Breast epithelium (tissue), 4 donors: ENCODE measurements around the gene SSR2. TPM values are rescaled to one million over a fixed set of nuclear protein-coding genes. Genes with fewer than 3 reads are reported as not detected.

Experiments used
- DNase-seq, 2 donors: peaks; one replicate each; pipeline ENCODE4 v3.0.0-alpha.2; 2019; ENCODE audit warnings: low spot score in 2 of 2
- H3K27ac ChIP-seq, 2 donors: fragments of 200-600 bp; sonication (generic) in 1 of 2; one replicate each; pipeline ENCODE4 v1.5.1; 2016 to 2019; ENCODE audit warnings: mild to moderate bottlenecking in 1 of 2
- H3K27me3 ChIP-seq, 2 donors: fragments of 200-600 bp; sonication (generic) in 1 of 2; one replicate each; pipeline versions ENCODE4 v1.5.1 to v1.6.0; 2017 to 2019; ENCODE audit warnings: control low read depth in 1 of 2, mild to moderate bottlenecking in 1 of 2
- H3K36me3 ChIP-seq: fragments of 200-600 bp; one replicate; pipeline ENCODE4 v1.5.1; 2019
- H3K4me1 ChIP-seq, 2 donors: fragments of 200-600 bp; sonication (generic); one replicate each; pipeline ENCODE4 v1.5.1; 2016 to 2019; ENCODE audit warnings: control low read depth in 1 of 2
- H3K4me3 ChIP-seq, 3 donors: fragments of 200-600 bp; sonication (generic); 1 replicate in 2 of 3; 2 replicates in 1 of 3; pipeline ENCODE4 v1.5.1; 2016 to 2019; ENCODE audit warnings: mild to moderate bottlenecking in 3 of 3, moderate library complexity in 2 of 3
- H3K9me3 ChIP-seq, 2 donors: fragments of 200-600 bp; sonication (generic) in 1 of 2; one replicate each; pipeline ENCODE4 v1.5.1; 2016 to 2019; ENCODE audit warnings: control low read depth in 1 of 2
- CTCF ChIP-seq, 3 donors: fragments of 450-650 bp; IDR thresholded peaks; one replicate each; pipeline ENCODE4 v1.5.1; 2016 to 2017; ENCODE audit warnings: antibody characterized with exemption in 3 of 3, mild to moderate bottlenecking in 3 of 3, moderate library complexity in 3 of 3
- POLR2A ChIP-seq: fragments of 450-650 bp; IDR thresholded peaks from one replicate; pipeline ENCODE4 v1.6.1; 2016; ENCODE audit warnings: antibody characterized with exemption, mild to moderate bottlenecking, moderate library complexity
- POLR2AphosphoS5 ChIP-seq, 3 donors: sonication (generic); formaldehyde crosslinking; IDR thresholded peaks; one replicate each; pipeline ENCODE4 v1.6.1; 2017; ENCODE audit warnings: antibody characterized with exemption in 3 of 3
- intact Hi-C: fragments of 100-400 bp; cut with DNase I; formaldehyde crosslinking; loops from one replicate; pipeline ENCODE4 v1.15.1; 2023; ENCODE audit warnings: low total_unique reads
- total RNA-seq, 3 donors: library from RNA; depleted of rRNA; stranded (reverse); fragments of >200 nt; gene quantifications; one replicate each; pipeline ENCODE4 v1.1.0, GENCODE V29; 2016

Gene SSR2
- 100 to 1,000 TPM; 305 to 407 (median 370) TPM for total RNA-seq

GRCh38 chr1:156020293-156021092, at the start of gene SSR2:
TSS of gene SSR2 (minus strand) at chr1:156020951. CDS start at chr1:156020167, 784 bp downstream.
- H3K36me3 ChIP-seq = no peaks in the 10 kb centered on the region
- peak within 1 kb of the TSS; percentile 89 to 95 (median 89) for H3K4me3 ChIP-seq
- peak within 1 kb of the TSS; percentile 92 to 94 for H3K27ac ChIP-seq
- no peaks in the 10 kb centered on the region for H3K9me3 ChIP-seq
- H3K27me3 ChIP-seq = no peaks in the 10 kb centered on the region
- no peaks in the 10 kb centered on the region for H3K4me1 ChIP-seq
- intact Hi-C loops = no loop called here
- peak; percentile 78 to 84 for DNase-seq
- TF ChIP-seq POLR2A (no peak), POLR2AphosphoS5 (IDR thresholded peaks at IDR 0.05) (peak; percentile 80 to 90 (median 81))

DNA sequence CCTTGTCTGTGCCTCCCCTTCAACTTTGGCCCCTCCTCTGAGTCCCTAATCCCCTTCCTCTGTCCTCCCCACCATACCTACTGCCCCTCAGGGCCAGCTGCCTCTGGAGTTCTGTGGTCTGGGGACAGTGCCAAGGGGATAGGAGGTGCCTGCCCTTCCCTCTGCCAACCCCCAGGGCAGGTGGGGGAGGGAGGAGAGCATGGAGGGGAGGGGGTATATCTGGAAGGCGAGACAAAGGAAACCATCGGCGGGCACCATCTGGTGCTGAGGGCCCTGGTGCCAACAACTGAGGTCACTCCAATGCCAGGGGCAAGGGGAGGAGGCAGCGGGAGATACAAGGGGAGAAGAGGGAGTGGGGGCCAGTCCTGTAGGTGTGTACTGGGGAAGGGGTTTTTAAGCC, 49.8 kb upstream of the SSR2 start:
- no peaks in the 10 kb centered on the region for H3K4me1 ChIP-seq
- H3K9me3 ChIP-seq = no peaks in the 10 kb centered on the region
- no peak overlapping the region for H3K27ac ChIP-seq
- intact Hi-C loops = no loop called here
- H3K36me3 ChIP-seq = no peaks in the 10 kb centered on the region
- H3K27me3 ChIP-seq = no peaks in the 10 kb centered on the region
- H3K4me3 ChIP-seq = no peak overlapping the region
- DNase-seq = no peak
- TF ChIP-seq CTCF (IDR thresholded peaks at IDR 0.05) (no peak), POLR2A (no peak), POLR2AphosphoS5 (IDR thresholded peaks at IDR 0.05) (no peak)

DNA sequence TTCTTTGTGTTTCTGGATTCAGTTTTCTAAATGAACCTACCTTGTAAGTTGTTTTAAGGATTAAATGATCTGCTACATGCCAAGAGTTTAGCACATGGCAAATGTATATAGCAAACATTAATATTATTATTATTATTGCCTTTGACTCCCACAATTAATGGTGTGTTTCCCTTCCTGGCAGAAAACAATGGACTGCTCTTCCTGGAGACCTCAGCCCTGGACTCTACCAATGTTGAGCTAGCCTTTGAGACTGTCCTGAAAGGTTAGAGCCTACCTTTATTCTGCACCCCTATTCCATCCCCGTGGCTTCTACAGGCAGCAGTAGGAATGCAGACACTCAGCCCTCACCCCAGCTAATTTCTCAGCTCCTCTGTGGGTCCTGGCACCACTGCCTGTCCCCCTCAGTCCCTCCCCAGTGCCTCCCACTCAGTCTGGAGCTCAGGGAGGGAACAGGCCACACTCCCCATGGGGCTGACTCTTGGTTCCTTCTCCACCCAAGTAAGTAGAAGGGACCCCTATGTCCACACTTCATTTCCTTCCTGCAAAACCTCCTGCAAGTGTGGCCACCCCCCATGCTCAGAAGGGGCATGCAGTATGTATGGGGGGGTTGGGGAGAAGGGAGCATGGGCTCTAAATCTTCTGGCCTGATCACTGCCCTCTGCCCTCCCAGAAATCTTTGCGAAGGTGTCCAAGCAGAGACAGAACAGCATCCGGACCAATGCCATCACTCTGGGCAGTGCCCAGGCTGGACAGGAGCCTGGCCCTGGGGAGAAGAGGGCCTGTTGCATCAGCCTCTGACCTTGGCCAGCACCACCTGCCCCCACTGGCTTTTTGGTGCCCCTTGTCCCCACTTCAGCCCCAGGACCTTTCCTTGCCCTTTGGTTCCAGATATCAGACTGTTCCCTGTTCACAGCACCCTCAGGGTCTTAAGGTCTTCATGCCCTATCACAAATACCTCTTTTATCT, 49.0 kb upstream of the SSR2 start:
- no peaks in the 10 kb centered on the region for H3K36me3 ChIP-seq
- no peaks in the 10 kb centered on the region for H3K27me3 ChIP-seq
- H3K4me1 ChIP-seq = no peaks in the 10 kb centered on the region
- intact Hi-C loops = no loop called here
- no peak overlapping the region for H3K27ac ChIP-seq
- no peaks in the 10 kb centered on the region for H3K9me3 ChIP-seq
- no peak overlapping the region for H3K4me3 ChIP-seq
- TF ChIP-seq POLR2AphosphoS5 (IDR thresholded peaks at IDR 0.05) (no peak), CTCF (IDR thresholded peaks at IDR 0.05) (no peak), POLR2A (no peak)
- no peak for DNase-seq

- TF ChIP-seq POLR2A = no peak
- no peak for TF ChIP-seq CTCF (IDR thresholded peaks at IDR 0.05)
- TF ChIP-seq POLR2AphosphoS5 (IDR thresholded peaks at IDR 0.05) = no peak
- no peaks in the 10 kb centered on the region for H3K27me3 ChIP-seq
- H3K4me1 ChIP-seq = no peaks in the 10 kb centered on the region
- no peaks in the 10 kb centered on the region for H3K9me3 ChIP-seq
- no peak overlapping the region for H3K4me3 ChIP-seq
- intact Hi-C loops = no loop called here
- no peaks in the 10 kb centered on the region for H3K36me3 ChIP-seq
- no peak overlapping the region for H3K27ac ChIP-seq
- DNase-seq = no peak
Measured at GRCh38 chr1:156067262-156067661, 46.5 kb upstream of the SSR2 start.

DNA sequence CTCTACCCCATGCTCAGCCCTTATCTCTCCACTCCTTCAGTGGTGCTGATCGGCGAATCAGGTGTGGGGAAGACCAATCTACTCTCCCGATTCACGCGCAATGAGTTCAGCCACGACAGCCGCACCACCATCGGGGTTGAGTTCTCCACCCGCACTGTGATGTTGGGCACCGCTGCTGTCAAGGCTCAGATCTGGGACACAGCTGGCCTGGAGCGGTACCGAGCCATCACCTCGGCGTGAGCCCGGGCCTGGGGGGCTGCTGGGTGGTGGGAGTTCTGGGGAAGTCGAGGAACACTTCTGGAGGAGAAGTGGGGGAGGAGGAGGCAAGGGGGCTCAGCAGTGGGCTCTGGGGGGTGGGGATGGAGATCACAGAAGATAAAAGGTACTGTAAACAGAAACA, 45.1 kb upstream of the SSR2 start:
- Histone ChIP-seq H3K36me3 (no peaks in the 10 kb centered on the region), H3K27ac (no peak overlapping the region), H3K4me3 (no peak overlapping the region), H3K4me1 (no peaks in the 10 kb centered on the region), H3K9me3 (no peaks in the 10 kb centered on the region), H3K27me3 (no peaks in the 10 kb centered on the region)
- TF ChIP-seq CTCF (IDR thresholded peaks at IDR 0.05) = no peak
- no peak for TF ChIP-seq POLR2AphosphoS5 (IDR thresholded peaks at IDR 0.05)
- no peak for TF ChIP-seq POLR2A
- intact Hi-C loops = no loop called here
- DNase-seq = no peak
